Measurements from ENCODE around the gene SRPK2.

DNA sequence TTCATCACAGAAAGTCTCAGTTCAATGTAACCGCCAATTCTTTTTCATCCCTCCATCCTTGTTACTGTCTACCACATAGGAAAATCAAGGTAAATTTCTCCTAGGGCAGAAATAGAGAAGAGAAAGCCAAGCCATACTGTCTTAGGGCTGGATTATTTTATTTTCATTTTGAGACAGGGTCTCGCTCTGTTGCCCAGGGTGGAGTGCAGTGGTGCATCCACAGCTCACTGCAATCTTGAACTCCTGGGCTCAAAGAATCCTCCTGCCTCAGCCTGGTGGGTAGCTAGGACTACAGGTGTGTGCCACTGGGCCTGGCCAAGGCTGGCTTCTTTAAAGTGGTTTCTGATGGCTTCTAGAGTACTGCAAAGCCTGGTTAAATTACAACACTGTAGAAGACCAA, 181.7 kb downstream of the SRPK2 start:
- TF ChIP-seq, protein P1, sequence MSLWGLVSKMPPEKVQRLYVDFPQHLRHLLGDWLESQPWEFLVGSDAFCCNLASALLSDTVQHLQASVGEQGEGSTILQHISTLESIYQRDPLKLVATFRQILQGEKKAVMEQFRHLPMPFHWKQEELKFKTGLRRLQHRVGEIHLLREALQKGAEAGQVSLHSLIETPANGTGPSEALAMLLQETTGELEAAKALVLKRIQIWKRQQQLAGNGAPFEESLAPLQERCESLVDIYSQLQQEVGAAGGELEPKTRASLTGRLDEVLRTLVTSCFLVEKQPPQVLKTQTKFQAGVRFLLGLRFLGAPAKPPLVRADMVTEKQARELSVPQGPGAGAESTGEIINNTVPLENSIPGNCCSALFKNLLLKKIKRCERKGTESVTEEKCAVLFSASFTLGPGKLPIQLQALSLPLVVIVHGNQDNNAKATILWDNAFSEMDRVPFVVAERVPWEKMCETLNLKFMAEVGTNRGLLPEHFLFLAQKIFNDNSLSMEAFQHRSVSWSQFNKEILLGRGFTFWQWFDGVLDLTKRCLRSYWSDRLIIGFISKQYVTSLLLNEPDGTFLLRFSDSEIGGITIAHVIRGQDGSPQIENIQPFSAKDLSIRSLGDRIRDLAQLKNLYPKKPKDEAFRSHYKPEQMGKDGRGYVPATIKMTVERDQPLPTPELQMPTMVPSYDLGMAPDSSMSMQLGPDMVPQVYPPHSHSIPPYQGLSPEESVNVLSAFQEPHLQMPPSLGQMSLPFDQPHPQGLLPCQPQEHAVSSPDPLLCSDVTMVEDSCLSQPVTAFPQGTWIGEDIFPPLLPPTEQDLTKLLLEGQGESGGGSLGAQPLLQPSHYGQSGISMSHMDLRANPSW (CRISPR knock-in tag; conservative IDR thresholded peaks at IDR 0.05; ENCODE audit: low read depth) = no peak
- no peak for TF ChIP-seq ETV6 (CRISPR knock-in tag; IDR thresholded peaks at IDR 0.05)
